KMS-11 (cell line): ENCODE results near the gene DEXI.

Experiments
- H2AFZ ChIP-seq: fragments of 200-600 bp; sonication (generic); 2 replicates; pipeline ENCODE4 v1.6.1; 2016; ENCODE audit warnings: antibody characterized with exemption, mixed run types, low read depth
- H3K27ac ChIP-seq: fragments of 200-600 bp; sonication (generic); 2 replicates; pipeline ENCODE4 v1.6.1; 2016; ENCODE audit warnings: mild to moderate bottlenecking, mixed run types
- H3K27me3 ChIP-seq: fragments of 200-600 bp; sonication (generic); 2 replicates; pipeline ENCODE4 v1.6.1; 2017; ENCODE audit warnings: mild to moderate bottlenecking, low read depth, mixed run types, moderate library complexity; ENCODE audit not compliant: insufficient read depth
- H3K36me3 ChIP-seq: fragments of 200-600 bp; sonication (generic); 2 replicates; pipeline ENCODE4 v1.6.1; 2017; ENCODE audit warnings: mild to moderate bottlenecking, mixed run types; ENCODE audit not compliant: insufficient read depth
- H3K4me1 ChIP-seq: fragments of 200-600 bp; sonication (generic); 2 replicates; pipeline ENCODE4 v1.6.1; 2016; ENCODE audit warnings: mild to moderate bottlenecking, low read depth, mixed run types; ENCODE audit not compliant: poor library complexity, severe bottlenecking
- H3K4me2 ChIP-seq: fragments of 200-600 bp; sonication (generic); 2 replicates; pipeline ENCODE4 v1.7.0; 2016; ENCODE audit warnings: mild to moderate bottlenecking, mixed run types
- H3K4me3 ChIP-seq: fragments of 200-600 bp; sonication (generic); IDR thresholded peaks from 2 replicates; pipeline ENCODE4 v1.6.1; 2017; ENCODE audit warnings: low read depth, low read length, mixed read lengths; ENCODE audit not compliant: insufficient read depth
- H3K79me2 ChIP-seq: fragments of 200-600 bp; sonication (generic); 2 replicates; pipeline ENCODE4 v1.6.1; 2016; ENCODE audit warnings: low read depth, mixed run types; ENCODE audit not compliant: insufficient read depth
- H3K9ac ChIP-seq: fragments of 200-600 bp; sonication (generic); 2 replicates; pipeline ENCODE4 v1.6.1; 2016; ENCODE audit warnings: mild to moderate bottlenecking, mixed run types
- H4K20me1 ChIP-seq: fragments of 200-600 bp; sonication (generic); 2 replicates; pipeline ENCODE4 v1.6.1; 2016; ENCODE audit warnings: mild to moderate bottlenecking, mixed run types; ENCODE audit not compliant: insufficient read depth
- CTCF ChIP-seq: fragments of 200-600 bp; sonication (generic); conservative IDR thresholded peaks from 2 replicates; pipeline ENCODE4 v1.6.1; 2017; ENCODE audit warnings: low read depth, mild to moderate bottlenecking, antibody characterized with exemption, low read length, moderate library complexity, mixed read lengths

Gene DEXI

DNA sequence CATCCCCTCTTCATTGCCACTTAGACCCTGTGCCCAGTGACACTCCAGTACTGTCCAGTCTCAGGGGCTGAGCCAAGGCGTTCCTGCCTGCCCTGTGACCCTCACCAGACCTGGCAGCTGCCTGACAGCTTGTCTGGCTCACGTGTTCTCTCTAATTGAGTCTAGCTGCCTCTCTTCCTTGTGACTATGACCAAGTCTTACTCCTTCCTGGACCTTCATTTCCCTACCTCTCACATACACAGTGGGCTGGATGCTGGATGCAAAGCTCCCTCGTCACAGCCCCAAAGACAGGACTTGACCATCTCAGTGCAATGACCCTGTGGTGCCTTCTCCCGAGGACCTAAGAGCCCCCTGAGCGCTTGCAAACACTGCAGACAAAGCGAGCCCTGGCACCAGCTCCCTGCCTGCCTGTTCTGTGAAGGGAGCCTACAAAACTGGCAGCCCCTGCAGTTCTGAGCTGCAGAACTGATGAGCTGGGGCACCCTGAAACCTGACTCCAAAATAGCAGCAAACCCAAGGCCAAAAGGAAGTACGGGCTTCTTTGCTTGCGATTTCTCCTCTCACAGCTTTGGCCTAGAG, 1.7 kb downstream of the DEXI start:
- peak overlapping the region; percentile 48; the same call in 1 of the 2 replicates for H3K9ac ChIP-seq
- H3K4me2 ChIP-seq, result peak overlapping the region; percentile 89
- no peak overlapping the region for H3K4me3 ChIP-seq
- H3K4me1 ChIP-seq, result peaks cover 58% of the 10 kb centered on the region
- H3K79me2 ChIP-seq, result peaks cover 41% of the 10 kb centered on the region; the same call in 1 of the 2 replicates
- H2AFZ ChIP-seq, result no peak overlapping the region
- H3K36me3 ChIP-seq, result no peaks in the 10 kb centered on the region
- no peaks in the 10 kb centered on the region for H4K20me1 ChIP-seq
- H3K27ac ChIP-seq, result no peak overlapping the region
- no peaks in the 10 kb centered on the region for H3K27me3 ChIP-seq
- no peak for TF ChIP-seq CTCF

- peak overlapping the region; percentile 89 for H3K4me2 ChIP-seq
- no peaks in the 10 kb centered on the region for H3K27me3 ChIP-seq
- H3K4me1 ChIP-seq, result peaks cover 53% of the 10 kb centered on the region
- H3K36me3 ChIP-seq, result no peaks in the 10 kb centered on the region
- no peak overlapping the region for H3K27ac ChIP-seq
- TF ChIP-seq CTCF, result no peak
- peaks cover 33% of the 10 kb centered on the region; the same call in 1 of the 2 replicates for H3K79me2 ChIP-seq
- no peak overlapping the region for H3K9ac ChIP-seq
- H3K4me3 ChIP-seq, result no peak overlapping the region
- H2AFZ ChIP-seq, result no peak overlapping the region
- no peaks in the 10 kb centered on the region for H4K20me1 ChIP-seq
Observed at GRCh38 chr16:10939649-10940234, 2.5 kb downstream of the DEXI start.

DNA sequence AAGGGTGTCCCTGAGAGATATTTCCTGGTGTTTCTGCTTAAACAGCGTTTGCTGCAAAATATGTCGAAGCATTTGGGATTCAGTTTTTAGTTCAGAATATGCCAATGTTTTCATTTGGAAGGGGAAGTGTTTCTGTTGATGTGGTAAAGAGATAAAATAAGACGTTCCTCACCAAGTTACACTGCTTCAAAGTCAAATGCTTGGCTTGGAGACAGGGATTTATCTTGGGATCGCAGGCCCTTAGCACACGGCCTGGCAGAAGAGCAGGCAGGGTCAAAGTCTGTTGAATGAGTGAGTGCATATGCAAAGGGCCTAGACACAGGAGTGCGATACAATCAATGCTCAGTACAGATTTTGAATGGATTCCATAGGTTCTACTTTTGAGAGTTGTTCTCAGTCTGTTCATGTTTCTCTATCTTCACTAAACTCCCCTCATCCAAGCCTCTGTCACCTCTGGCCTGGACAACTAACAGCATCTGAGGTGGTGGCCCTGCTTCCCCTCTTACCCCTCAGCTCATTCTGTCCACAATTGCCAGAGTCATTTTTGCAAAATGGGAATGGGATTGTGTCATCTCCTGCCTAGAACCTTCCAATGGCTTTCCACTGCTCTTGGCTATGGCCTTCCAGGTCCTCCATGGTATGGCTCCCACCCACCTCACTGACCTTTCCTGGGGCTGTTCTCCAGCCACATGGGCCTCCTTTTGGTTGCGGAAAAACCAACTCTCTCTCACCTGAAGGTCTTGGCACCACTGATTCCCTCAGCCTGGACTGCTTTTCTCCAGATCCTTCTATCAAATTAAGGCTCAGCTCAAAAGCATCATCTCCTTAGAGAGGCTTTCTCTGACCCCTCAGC, 3.2 kb downstream of the DEXI start:
- TF ChIP-seq CTCF, result no peak
- peaks cover 33% of the 10 kb centered on the region; the same call in 1 of the 2 replicates for H3K79me2 ChIP-seq

DNA sequence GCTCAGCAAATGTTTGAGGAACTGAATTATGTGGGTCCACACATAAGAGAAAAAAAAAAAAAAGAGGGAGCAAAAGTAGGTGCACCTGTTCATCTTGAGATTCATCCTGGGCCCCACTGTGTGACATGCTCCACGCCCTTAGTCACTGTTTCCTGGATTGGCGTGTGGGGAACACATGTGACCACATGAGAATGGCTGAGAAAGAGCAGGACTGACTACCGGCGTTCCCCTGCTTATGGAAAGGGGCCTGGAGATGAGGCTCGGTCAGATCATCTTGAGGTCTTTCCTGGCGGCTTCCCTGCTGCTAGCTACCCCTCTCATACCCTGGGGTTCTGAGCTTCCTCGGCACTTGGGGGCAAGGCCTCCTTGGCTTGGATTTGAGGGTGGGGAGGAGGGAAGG, 3.9 kb downstream of the DEXI start:
- Histone ChIP-seq H3K9ac (no peak overlapping the region), H3K36me3 (no peaks in the 10 kb centered on the region), H3K4me2 (peak overlapping the region; percentile 89; the same call in 1 of the 2 replicates), H3K27ac (no peak overlapping the region), H3K4me1 (peaks cover 44% of the 10 kb centered on the region), H4K20me1 (no peaks in the 10 kb centered on the region), H3K27me3 (no peaks in the 10 kb centered on the region), H3K79me2 (peaks cover 33% of the 10 kb centered on the region; the same call in 1 of the 2 replicates), H3K4me3 (no peak overlapping the region), H2AFZ (no peak overlapping the region)
- no peak for TF ChIP-seq CTCF

More for the DNA sequence above, 3.2 kb downstream of the DEXI start:
- H4K20me1 ChIP-seq, result no peaks in the 10 kb centered on the region
- no peak overlapping the region for H3K4me3 ChIP-seq
- peaks cover 51% of the 10 kb centered on the region for H3K4me1 ChIP-seq
- no peak overlapping the region for H3K9ac ChIP-seq
- no peaks in the 10 kb centered on the region for H3K36me3 ChIP-seq
- no peak overlapping the region for H3K27ac ChIP-seq
- no peaks in the 10 kb centered on the region for H3K27me3 ChIP-seq
- H3K4me2 ChIP-seq, result peak overlapping the region; percentile 89; the same call in 1 of the 2 replicates
- H2AFZ ChIP-seq, result no peak overlapping the region
